Measurements from ENCODE around the gene RBM41.
"Not testable (repeated sequence)": the region's sequence is repeated elsewhere in the genome, so short reads cannot be mapped to it uniquely, and the experiment has no call there.

The RBM41 gene

DNA sequence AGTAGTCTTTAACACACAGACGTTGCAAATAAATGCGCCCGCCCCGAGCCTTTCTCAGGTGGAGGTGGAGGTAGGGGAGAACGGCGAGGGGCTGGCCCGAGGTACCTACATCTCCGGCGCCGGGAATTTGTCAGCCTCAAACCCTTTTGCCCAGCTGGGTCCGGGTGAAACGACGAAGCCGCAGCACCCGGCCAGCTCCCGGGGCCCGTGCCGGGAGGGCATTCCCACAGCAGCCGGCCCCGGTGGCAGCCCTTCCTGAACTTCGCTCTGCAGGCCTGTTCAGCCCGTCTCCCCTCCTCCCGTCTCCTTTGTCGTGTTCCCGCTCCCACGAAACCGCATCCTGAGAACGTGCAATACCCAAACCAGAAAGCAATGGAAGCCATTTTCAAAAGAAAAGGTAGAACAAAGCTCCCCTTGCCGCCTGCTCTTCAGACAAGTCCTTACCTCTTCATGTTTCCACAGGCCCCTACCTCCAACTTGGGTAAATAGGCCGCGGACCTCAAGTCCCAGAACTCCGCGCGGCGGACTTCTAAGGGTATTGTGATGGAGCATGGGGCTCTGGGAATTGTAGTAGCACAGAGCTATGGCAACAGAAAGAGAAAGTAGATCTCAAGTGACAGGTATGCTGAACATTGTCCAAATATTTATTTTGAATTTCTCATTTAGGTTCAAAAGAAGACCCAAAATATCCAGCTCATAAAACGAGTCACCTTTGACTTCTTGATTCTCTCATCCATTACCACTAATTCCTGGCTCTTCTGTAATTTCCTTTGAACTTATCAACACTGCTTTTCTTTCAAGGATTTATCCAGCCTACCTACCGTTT is at the start of gene RBM41:
RBM41 (minus strand) TSS at position 501 of the 826 bp plus-strand sequence; CDS start at position 452, 49 bp downstream.
- peak; percentile 33 to 62 for DNase-seq (ENCODE audit: low read depth in 1 of 2, low spot score in 1 of 2)

DNA sequence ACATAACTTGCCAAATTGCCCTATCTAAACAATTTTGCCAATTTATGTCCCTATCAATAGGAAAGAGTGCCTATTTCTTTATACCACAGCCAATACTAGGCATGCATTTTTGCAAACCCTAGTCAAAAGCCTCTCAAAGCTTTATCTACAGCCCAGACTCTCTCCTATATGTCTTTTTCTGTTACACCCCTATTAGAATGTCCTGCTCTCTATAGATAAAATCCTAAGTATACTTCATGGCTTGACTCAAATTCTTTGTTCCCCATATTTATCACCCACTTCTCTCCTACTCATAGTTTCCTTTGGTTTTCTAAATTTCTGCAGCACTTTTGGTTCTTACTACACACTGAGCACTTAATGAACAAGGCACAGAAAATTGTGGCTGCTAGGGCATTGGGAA is 49.6 kb upstream of the RBM41 start:
- DNase-seq (ENCODE audit: low read depth in 1 of 2, low spot score in 1 of 2), result no peak

DNA sequence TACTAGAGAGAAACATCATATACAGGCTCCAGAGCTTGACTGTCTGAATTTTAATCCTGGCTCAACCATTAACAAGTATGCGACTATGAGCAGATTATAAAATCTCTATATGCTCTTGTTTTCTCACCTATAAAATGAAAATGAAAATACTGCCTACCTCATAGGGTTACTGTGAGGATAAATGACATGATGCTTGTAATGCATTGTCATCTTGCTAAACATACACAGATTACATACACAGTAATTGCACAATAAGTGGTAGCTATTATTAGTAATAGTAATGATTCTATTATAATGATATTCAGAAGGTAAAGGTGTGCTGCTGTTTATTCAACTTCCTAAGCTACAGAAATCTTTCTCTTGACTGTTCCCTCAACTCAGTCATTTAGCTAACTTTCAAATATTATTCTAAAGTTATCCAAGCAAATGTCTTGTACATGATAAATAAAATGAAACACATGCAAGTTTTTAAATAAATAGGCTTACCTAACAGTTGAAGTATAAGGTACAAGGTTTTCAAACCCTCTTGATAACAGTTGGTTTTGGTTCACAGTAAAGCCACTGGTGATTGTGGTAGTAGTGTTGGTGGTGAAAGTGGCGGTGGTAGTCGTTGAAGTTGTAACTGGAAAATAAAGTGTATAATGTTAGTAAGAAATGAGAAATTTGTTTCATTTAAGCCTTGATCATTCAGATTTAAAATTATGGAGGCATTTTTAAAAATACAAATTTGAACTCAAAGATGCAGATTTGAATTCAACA is 48.7 kb upstream of the RBM41 start:
- DNase-seq (ENCODE audit: low read depth in 1 of 2, low spot score in 1 of 2), result no peak

DNA sequence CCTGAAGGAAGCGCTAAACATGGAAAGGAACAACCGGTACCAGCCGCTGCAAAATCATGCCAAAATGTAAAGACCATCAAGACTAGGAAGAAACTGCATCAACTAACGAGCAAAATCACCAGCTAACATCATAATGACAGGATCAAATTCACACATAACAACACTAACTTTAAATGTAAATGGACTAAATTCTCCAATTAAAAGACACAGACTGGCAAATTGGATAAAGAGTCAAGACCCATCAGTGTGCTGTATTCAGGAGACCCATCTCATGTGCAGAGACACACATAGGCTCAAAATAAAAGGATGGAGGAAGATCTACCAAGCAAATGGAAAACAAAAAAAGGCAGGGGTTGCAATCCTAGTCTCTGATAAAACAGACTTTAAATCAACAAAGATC is 39.0 kb upstream of the RBM41 start:
- DNase-seq (ENCODE audit: low read depth in 1 of 2, low spot score in 1 of 2), result not testable (repeated sequence)

DNA sequence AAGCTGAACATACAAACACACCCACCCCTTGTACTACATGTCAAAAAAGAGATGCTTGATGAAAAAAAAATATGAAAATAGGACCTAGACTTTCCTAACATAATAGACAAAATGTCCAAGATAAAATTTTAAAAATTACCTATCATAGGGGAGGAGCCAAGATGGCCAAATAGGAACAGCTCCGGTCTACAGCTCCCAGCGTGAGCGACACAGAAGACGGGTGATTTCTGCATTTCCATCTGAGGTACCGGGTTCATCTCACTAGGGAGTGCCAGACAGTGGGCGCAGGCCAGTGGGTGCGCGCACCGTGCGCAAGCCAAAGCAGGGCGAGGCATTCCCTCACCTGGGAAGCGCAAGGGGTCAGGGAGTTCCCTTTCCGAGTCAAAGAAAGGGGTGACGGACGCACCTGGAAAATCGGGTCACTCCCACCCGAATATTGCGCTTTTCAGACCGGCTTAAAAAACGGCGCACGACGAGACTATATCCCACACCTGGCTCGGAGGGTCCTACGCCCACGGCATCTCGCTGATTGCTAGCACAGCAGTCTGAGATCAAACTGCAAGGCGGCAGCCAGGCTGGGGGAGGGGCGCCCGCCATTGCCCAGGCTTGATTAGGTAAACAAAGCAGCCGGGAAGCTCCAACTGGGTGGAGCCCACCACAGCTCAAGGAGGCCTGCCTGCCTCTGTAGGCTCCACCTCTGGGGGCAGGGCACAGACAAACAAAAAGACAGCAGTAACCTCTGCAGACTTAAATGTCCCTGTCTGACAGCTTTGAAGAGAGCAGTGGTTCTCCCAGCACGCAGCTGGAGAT is 37.2 kb upstream of the RBM41 start:
- not testable (repeated sequence) for DNase-seq (ENCODE audit: low read depth in 1 of 2, low spot score in 1 of 2)

DNA sequence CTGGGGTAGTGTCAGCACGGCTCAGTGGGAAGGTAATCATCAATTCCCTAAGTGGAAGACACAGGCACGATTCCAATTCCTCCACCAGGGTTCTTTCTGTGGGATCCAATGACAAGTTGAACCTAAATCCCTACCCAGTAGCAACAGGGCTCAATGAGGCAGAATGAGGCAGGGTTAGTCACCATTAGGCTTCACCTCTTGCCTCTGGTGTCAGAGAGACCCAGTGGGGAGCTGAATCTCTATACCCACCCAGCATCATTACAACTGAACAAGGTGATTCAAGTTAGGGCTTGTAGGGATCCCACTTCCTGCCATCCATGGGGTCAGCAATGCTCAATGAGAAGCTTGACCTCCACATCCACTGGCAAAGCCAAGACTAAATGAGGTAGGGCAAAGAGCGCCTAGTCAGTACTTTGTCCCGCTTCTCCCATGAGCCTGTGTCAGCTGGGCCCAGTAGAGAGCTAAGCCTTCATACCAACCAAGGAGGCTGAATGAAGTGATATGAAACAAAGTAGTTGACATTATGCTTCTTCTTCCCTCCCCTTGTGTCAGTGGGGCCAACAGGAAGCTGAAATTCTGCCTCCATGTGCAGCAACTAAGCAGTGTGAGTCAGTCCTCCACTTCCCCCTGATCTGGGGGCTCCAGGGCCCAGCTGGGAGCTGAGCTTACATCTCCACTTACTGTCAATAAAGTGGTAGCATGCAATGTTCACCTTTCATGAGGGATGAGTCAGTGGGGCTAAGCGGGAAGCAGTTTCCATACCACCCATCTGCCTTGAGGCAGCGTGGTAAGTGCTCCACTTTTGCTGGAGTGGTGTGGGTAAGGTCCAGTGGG is 36.4 kb upstream of the RBM41 start:
- DNase-seq (ENCODE audit: low read depth in 1 of 2, low spot score in 1 of 2), result peak in 1 of 2 donors; percentile 2

DNA sequence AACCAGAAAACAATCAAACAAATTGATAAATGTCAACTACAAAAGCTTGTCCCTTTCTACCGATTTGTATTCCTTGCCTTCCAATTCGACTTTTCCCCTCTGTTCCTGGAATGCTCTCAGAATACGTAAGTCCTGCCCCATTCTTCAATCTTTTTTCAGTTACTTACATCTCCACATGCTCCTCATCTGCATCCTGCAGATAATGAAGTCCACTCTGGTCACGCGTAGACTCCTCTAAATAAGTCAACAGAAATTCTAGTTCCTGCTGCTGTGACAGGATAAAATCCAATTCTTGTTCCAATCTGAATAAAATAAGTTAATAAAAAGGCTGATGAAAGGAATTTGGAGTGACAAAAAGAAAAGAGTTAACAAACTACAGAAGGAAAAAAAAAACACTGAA is 34.4 kb upstream of the RBM41 start:
- DNase-seq (ENCODE audit: low read depth in 1 of 2, low spot score in 1 of 2), result no peak

DNA sequence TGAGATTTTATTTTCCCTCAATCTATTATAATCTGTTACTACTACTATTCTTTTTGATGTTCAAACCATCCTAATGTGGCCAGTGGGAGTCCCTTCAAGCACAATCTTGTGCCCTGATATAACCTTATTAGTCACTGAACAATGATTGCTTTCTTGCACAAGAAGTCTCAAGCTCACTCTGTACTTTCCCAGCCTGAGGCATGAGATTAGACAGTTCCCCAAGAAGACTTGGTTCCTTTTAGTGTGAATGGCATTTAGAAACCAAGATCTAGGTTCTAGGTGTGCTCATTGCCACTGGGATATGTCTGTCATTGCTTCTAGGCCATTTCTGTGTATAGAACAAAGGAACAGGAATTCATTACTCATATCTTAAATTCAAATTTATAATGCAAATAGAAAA is 28.0 kb upstream of the RBM41 start:
- no peak for DNase-seq (ENCODE audit: low read depth in 1 of 2, low spot score in 1 of 2)

DNA sequence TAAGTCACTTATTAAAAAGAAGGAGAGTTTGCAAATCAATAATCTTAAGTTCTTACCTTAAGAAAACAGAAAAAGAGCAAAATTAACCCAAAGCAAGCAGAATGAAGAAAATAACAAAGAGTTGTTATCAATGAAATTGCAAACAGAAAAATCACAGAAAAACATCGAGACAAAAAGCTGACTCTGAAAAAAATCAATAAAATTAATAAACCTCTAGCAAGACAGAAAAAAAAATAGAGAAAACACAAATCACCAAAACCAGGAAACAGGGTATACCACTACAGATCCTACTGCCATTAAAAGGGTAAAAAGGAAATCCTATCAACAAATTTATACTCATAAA is 17.3 kb upstream of the RBM41 start:
- no peak for DNase-seq (ENCODE audit: low read depth in 1 of 2, low spot score in 1 of 2)

DNA sequence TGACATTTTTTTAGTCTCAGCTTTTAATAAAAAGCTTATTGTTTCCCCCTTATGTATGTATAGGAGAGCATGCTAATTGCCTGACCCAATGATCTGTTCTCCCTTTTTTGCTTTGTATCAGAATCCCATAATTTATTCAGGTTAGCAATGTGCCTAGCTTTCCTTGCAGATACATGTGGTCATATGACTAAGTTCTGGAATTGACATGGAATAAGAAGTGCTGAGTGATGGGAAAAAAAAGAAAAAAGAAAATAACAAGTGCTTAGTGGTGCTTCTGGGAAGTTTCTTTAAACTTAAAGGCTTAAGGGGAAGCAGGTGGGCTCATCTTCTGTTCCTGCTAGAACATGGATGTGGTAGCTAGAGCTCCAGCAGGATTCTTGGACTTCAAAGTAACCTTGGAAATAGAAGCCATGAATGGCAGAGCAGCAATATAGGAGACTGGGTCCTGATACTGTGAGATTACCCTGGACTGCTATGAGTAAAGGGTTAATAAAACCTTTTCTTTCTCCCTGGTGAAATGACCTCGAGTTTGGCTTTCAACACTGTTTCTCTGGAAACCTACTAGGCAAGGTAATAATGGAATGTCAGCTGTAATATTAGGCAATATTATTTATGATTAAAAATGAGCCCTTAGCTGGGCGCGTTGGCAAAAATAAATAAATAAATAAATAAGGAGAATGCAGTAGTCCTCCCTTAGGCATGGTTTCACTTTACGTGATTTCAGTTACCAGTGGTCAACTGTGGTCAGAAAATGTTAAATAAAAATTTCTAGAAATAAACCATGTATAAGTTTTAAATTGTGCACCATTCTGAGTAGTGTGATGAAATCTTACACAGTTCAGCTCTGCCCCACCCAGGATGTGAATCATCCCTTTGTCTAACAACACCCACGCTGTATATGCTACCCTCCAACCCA is 16.7 kb upstream of the RBM41 start:
- DNase-seq (ENCODE audit: low read depth in 1 of 2, low spot score in 1 of 2), result no peak

DNA sequence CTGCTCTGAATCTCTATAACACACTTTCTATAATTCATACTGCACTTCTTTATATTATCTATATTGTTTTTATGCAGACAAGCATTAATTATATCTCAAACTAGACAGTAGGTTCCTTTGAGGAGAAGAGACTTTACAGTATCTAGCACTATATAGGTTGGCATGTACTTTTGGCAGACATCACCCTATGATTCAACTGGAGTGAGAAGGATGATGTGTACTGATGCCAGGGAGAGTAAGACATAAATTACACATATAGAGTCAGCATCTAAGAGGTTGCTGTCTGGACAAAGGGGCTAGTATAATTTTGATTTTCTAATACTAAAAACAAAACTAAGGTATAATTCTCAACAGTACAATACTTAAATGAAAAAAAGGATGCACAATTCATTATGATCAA is 5.1 kb upstream of the RBM41 start:
- DNase-seq (ENCODE audit: low read depth in 1 of 2, low spot score in 1 of 2), result no peak

DNA sequence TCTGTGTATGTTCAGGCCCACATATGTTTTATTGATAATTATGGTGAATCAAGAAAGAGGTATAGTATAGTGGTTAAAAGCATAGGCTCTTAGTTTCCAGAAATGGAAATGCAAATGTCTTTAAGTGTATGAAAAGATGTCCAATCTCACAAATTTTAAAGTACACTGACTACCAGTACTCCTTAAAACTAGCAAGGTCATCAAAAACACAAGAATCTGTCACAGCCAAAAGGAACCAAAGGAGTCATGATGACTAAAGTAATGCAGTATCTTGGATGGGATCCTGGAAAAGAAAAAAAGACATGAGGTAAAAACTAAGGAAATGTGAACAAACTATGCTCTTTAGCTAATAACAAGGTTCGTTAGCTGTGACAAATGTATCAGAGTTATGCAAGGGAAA is 661 bp upstream of the RBM41 start:
- DNase-seq (ENCODE audit: low read depth in 1 of 2, low spot score in 1 of 2), result no peak

DNA sequence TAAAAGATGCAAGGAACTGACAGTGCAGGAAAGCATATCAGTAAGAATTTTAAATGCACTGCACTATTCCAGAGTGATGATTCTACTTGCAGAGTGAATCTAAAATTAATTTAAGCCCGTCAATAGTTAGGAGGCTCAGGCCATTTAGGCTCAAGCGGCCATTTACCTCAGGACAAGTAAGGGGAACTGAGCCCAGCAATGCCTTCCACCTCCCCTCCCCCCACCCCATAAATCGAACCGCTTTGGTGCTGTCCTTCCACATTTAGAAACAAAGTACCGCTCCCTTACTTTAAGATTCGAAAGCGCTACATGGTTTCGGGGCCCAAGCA is 665 bp downstream of the RBM41 start:
- no peak for DNase-seq (ENCODE audit: low read depth in 1 of 2, low spot score in 1 of 2)

DNA sequence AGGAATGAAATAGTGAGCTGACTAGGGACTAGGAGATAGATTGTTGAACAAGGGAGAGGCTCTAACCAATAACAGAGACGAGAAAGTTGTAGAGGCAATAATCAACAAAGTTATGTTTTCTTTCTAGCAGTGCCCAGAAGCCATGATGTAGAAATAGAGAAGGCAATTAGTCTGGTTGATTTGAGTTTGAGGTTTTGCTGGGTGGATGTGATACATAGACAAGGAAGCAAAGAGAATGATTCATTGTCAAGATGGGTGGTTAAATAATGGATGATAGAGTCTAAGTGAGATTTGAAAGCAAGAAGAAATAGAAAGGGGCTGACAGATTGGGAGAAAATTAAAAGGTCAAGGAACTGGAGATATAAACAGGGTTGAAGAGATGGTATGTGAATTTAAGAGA is 11.2 kb downstream of the RBM41 start:
- DNase-seq (ENCODE audit: low read depth in 1 of 2, low spot score in 1 of 2), result no peak

DNA sequence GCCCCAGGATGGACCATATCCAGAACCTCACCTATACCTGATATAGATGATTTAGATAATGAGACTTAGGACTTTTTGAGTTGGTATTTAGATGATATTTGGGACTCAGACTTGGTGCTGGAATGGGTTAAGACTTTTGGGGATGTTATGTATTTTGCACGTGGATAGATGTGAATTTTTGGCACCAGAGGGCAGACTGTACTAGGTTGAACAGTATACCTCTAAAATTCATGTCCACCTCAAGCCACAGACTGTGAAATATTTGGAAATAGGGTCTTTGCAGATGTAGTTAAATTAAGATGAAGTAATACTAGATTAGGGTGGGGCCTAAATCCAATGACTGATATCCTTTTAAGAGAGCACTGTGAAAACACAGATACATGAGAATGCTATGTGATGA is 15.6 kb downstream of the RBM41 start:
- DNase-seq (ENCODE audit: low read depth in 1 of 2, low spot score in 1 of 2), result no peak

DNA sequence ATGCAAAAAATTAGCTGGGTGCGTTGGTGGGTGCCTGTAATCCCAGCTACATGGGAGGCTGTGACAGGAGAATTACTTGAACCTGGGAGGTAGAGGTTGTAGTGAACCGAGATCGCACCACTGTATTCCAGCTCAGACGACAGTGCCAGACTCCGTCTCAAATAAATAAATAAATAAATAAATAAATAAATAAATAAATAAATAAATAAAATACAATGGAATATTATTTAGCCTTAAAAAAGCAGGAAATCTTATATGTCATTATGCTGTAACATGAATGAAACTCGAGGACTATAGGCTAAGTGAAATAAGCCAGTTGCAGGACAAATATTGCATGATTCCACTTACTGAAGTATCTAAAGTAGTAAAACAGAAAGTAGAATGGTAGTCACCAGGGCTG is 42.5 kb downstream of the RBM41 start:
- no peak for DNase-seq (ENCODE audit: low read depth in 1 of 2, low spot score in 1 of 2)

DNA sequence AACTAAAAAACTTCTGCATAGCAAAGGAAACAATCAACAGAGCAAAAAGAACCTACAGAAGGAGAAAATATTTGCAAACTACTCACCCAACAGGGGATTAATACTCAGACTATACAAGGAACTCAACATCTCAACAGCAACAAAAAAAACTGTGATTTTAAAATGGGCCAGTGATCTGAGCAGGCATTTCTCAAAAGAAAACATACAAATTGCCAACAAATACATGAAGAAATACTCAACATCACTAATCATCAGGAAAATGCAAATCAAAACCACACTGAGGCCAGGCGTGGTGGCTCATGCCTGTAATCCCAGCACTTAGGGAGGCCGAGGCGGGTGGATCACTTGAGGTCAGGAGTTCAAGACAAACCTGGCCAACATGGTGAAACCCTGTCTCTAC is 60.9 kb downstream of the RBM41 start:
- DNase-seq (ENCODE audit: low read depth in 1 of 2, low spot score in 1 of 2), result not testable (repeated sequence)

DNA sequence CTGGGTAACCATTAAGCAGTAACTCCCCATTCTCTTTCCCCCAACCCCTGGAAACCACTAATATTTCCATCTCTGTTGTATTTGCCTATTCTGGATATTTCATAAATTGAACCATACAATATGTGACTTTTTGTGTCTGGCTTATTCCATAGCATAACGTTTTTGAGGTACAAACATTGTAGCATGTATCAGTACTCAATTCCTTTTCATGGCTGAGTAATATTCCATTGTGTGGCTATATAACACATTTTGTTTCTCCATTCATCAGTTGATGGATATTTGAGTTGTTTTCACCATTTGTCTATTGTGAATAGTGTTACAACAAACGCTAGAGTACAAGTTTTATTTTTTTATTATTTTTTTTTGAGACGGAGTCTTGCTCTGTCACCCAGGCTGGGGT is 63.6 kb downstream of the RBM41 start:
- no peak for DNase-seq (ENCODE audit: low read depth in 1 of 2, low spot score in 1 of 2)

DNA sequence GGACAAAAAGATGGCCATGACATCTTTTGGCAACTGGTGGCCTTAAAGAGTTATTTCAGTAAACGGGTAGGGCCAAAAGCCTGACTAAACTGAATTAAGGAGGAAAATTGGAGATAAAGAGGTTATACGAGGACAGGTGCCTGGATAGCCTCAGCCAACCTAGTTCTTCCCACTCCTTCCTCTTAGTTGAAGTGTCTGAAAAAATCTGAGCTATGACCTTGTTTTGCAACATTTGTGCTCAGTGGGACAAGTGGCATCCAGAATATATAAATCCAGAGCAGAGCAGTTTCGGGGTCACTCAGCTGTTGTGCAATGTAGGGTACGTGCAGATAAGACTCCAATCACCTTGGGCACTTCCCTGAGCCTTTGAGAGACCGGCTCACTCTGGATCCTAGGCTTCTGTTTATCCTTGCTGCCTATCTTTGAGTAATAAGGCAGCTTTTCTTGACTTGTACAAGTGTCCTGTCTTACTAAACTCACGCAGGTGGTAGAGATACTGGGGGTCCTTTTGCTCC is 68.4 kb downstream of the RBM41 start:
- DNase-seq (ENCODE audit: low read depth in 1 of 2, low spot score in 1 of 2), result no peak

DNA sequence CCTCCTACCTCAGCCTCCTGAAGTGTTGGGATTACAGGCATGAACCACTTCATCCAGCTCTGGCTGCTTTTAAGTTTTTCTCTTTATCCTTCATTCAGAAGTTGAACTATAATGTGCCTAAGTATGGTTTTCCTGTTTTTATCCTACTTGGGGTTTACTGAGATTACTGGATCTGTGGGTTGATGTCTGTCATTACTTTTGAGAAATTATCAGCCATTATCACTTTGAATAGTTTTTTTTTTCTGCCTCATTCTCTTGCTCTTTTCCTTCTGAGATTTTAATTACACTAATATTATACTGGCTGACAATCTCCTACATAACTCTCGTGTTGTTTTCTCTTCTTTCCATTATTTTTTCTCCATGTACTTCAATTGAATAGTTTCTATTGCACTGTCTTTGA is 71.0 kb downstream of the RBM41 start:
- DNase-seq (ENCODE audit: low read depth in 1 of 2, low spot score in 1 of 2), result no peak

All from activated CD4-positive, alpha-beta T cell treated with anti-CD3 and anti-CD28 coated beads, Interleukin-2, amount 50 U/mL, for 24 hours (primary cell).